K562 (cell line): ENCODE data around the gene CAPZB. TPM values are rescaled to one million over a fixed set of nuclear protein-coding genes. Genes with fewer than 3 reads are reported as not detected.

ENCODE experiments used
- BDP1 ChIP-seq: IDR thresholded peaks from 3 replicates; pipeline ENCODE4 v1.6.1; 2011; ENCODE audit not compliant: insufficient read length, insufficient read depth
- CXXC5 ChIP-seq: fragments of 250-450 bp; sonication (Bioruptor Pico); IDR thresholded peaks from 2 replicates; pipeline ENCODE4 v1.8.0; 2022; ENCODE audit warnings: inconsistent platforms, mild to moderate bottlenecking, moderate library complexity
- EP400 ChIP-seq: fragments of 450-650 bp; IDR thresholded peaks from 2 replicates; pipeline ENCODE4 v1.6.1; 2017; ENCODE audit warnings: antibody characterized with exemption, mild to moderate bottlenecking, moderate library complexity
- ID3 ChIP-seq, 2 experiments: fragments of 250-450 bp in 1 of 2; fragments of 450-650 bp in 1 of 2; sonication (Bioruptor Pico) in 1 of 2; IDR thresholded peaks; 2 replicates each; pipeline versions ENCODE4 v1.6.1 to v1.8.0; 2016 to 2021; ENCODE audit warnings: mild to moderate bottlenecking in 2 of 2, moderate library complexity in 2 of 2, missing compliant biosample characterization in 1 of 2, missing genetic modification characterization in 1 of 2
- MLX ChIP-seq, 2 experiments: fragments of 450-650 bp in 1 of 2; sonication (generic) in 1 of 2; formaldehyde crosslinking; conservative IDR thresholded peaks; 2 replicates each; pipeline versions ENCODE4 v1.4.0 to v1.8.1; 2020 to 2022; ENCODE audit warnings: mild to moderate bottlenecking in 1 of 2, missing genetic modification reagents in 1 of 2
- MYNN ChIP-seq, 2 experiments: sonication (generic); formaldehyde crosslinking in 1 of 2; IDR thresholded peaks; 2 replicates each; pipeline versions ENCODE4 v1.5.0 to v1.6.1; 2016 to 2020; ENCODE audit warnings: antibody characterized with exemption in 1 of 2, missing genetic modification reagents in 1 of 2
- NKRF ChIP-seq: fragments of 450-650 bp; IDR thresholded peaks from 2 replicates; pipeline ENCODE4 v1.6.1; 2016; ENCODE audit warnings: borderline replicate concordance
- POLR2H ChIP-seq: IDR thresholded peaks from 2 replicates; pipeline ENCODE4 v1.6.1; 2016; ENCODE audit warnings: missing genetic modification characterization, low read depth, mild to moderate bottlenecking, control low read depth, missing compliant biosample characterization, moderate library complexity
- SRSF3 ChIP-seq: fragments of 200-400 bp; formaldehyde crosslinking; IDR thresholded peaks from 2 replicates; pipeline ENCODE4 v1.6.1; 2016; ENCODE audit warnings: mild to moderate bottlenecking, low read length, moderate library complexity; ENCODE audit not compliant: insufficient read depth
- TFE3 ChIP-seq: fragments of 450-650 bp; formaldehyde crosslinking; IDR thresholded peaks from 2 replicates; pipeline ENCODE4 v1.4.0; 2020; ENCODE audit warnings: mild to moderate bottlenecking, mixed read lengths
- THRA ChIP-seq: fragments of 450-650 bp; IDR thresholded peaks from 2 replicates; pipeline ENCODE4 v1.6.1; 2017; ENCODE audit warnings: mild to moderate bottlenecking, moderate library complexity
- ZNF512 ChIP-seq: IDR thresholded peaks from 2 replicates; pipeline ENCODE4 v1.6.1; 2016; ENCODE audit warnings: missing genetic modification characterization, missing compliant biosample characterization
- ZNF695 ChIP-seq: fragments of 450-650 bp; formaldehyde crosslinking; IDR thresholded peaks from 2 replicates; pipeline ENCODE4 v1.4.0; 2020; ENCODE audit warnings: mild to moderate bottlenecking, moderate library complexity
- polyA plus RNA-seq, 8 experiments: library from polyadenylated mRNA; depleted of rRNA in 4 of 8; stranded (reverse) in 5 of 8; unstranded in 3 of 8; fragments of >200 nt; fragmentation: Nextera tagmentation in 2 of 8; fragmentation: Illumina TruSeq in 1 of 8; extraction: Ambion mirVana in 2 of 8; extraction: Trizol in 1 of 8; gene quantifications; 2 replicates each; pipeline versions ENCODE4 v1.2.1 to v1.2.3, GENCODE V29; 2011 to 2014; ENCODE audit warnings: inconsistent platforms in 1 of 8, missing spikeins in 1 of 8
- total RNA-seq, 7 experiments: library from RNA; depleted of rRNA in 6 of 7; stranded (reverse); fragments of >200 nt in 6 of 7; fragmentation: Illumina TruSeq in 2 of 7; extraction: Trizol in 2 of 7; gene quantifications; 2 replicates each; pipeline versions ENCODE4 v1.2.1 to v1.2.3, GENCODE V29; 2011 to 2021; ENCODE audit warnings: low replicate concordance in 1 of 7

CAPZB gene
- total and polyA plus RNA-seq, 9 of the 15 experiments (the other 6 are each of a cell fraction or from before 2014, with no cell fraction given): 57.6 to 297 (median 125) TPM

- TF ChIP-seq NKRF (0 out of 2 replicates have a peak, but pooled peaks have one; percentile 34), ID3 (CRISPR knock-in tag; IDR thresholded peaks at IDR 0.05) (no peak), ID3 (tag; IDR thresholded peaks at IDR 0.05) (no peak; the same call in 1 of the 2 replicates), ZNF695 (CRISPR knock-in tag) (no peak), CXXC5 (CRISPR knock-in tag) (peak; percentile 95), ZNF512 (tag) (no peak), SRSF3 (no peak), TFE3 (CRISPR knock-in tag) (peak; percentile 20; the same call in 1 of the 2 replicates), EP400 (peak; percentile 72; the same call in 1 of the 2 replicates), POLR2H (tag) (peak; percentile 90), THRA (no peak), BDP1 (no peak), MLX (CRISPR knock-in tag; conservative IDR thresholded peaks at IDR 0.05) (0 out of 4 replicates have a peak, but pooled peaks of 1 of the 2 experiments have one; percentile 72), MYNN (IDR thresholded peaks at IDR 0.05) (no peak), MYNN (CRISPR knock-in tag; IDR thresholded peaks at IDR 0.05) (no peak)
Measured at GRCh38 chr1:19485362-19486187, at the start of gene CAPZB (continued).
